ENCODE measurements around the gene EDIL3. TPM values are rescaled to one million over a fixed set of nuclear protein-coding genes. Genes with fewer than 3 reads are reported as not detected.

The EDIL3 gene
- 6.7 and 7.2 TPM in 2 replicates for total RNA-seq (2021)
- Bru-seq, nascent RNA, result percentile 39 among the genes with signal in this experiment
- BruChase-seq, experiment 1, labeled RNA remaining after a 2-hour chase, result percentile 36 among the genes with signal in this experiment
- BruChase-seq, experiment 2, labeled RNA remaining after a 6-hour chase, result percentile 31 among the genes with signal in this experiment
- long read RNA-seq, full-length matches to known transcripts, result 7 of 9 reads
- long read RNA-seq, partial matches to known transcripts, result 1 of 9 reads
- long read RNA-seq, other reads (novel, unspliced or antisense), result 1 of 9 reads

GRCh38 chr5:84384604-84385575 is at the start of gene EDIL3:
EDIL3 (minus strand) TSS chr5:84384880; CDS start chr5:84384374, 506 bp downstream.
- peak within 1 kb of the TSS; percentile 88 for H2AFZ ChIP-seq
- H3K27me3 ChIP-seq (ENCODE audit: insufficient read depth, low read depth), result no peaks in the 10 kb centered on the region
- no peaks in the 10 kb centered on the region for H3F3A ChIP-seq (ENCODE audit: insufficient read depth, low read depth)
- no peaks in the 10 kb centered on the region for H3K36me3 ChIP-seq (ENCODE audit: low read depth)
- no peaks in the 10 kb centered on the region for H4K20me1 ChIP-seq (ENCODE audit: insufficient read depth)
- peak in 1 of 2 experiments; percentile 9 for DNase-seq
- CTCF ChIA-PET, result no interaction called here
- POLR2A ChIA-PET (ENCODE audit: unreplicated experiment), result interaction anchor here (0.5 to 0.6 kb wide), 3 partner anchors 84 to 1823 kb away, joined by 3 to 5 read pairs (median 5); no protein-coding TSS in a partner anchor
- no peak for TF ChIP-seq EZH2 (IDR thresholded peaks at IDR 0.05; ENCODE audit: low read depth)
- no peak for TF ChIP-seq CTCF (conservative IDR thresholded peaks at IDR 0.05)
- H3K4me3 ChIP-seq, result peak within 1 kb of the TSS; percentile 76
- intact Hi-C loops (cut with micrococcal nuclease; ENCODE audit: unreplicated experiment), result loop anchor here (5.0 to 10.0 kb wide), 2 partner anchors 98 to 660 kb away; partner anchors contain the start of gene HAPLN1
- H3K4me2 ChIP-seq, result peak within 1 kb of the TSS; percentile 94
- 0 out of 2 replicates have a peak, but pooled peaks cover 6% of the 10 kb centered on the region for H3K4me1 ChIP-seq (replicated peaks; ENCODE audit: insufficient read depth)
- no peaks in the 10 kb centered on the region for H3K9me3 ChIP-seq (ENCODE audit: insufficient read depth, low read depth)
- no peaks in the 10 kb centered on the region for H3K79me2 ChIP-seq (ENCODE audit: low read depth)
- H3K27ac ChIP-seq, result no peak within 1 kb of the TSS
- 0 out of 2 replicates have a peak, but pooled peaks cover 4% of the 10 kb centered on the region for H3K9me2 ChIP-seq (ENCODE audit: insufficient read depth)
- BruUV-seq (replicated peaks), result no TSS peak

GRCh38 chr5:84433461-84433860 is 48.8 kb upstream of the EDIL3 start:
- peaks cover 15% of the 10 kb centered on the region for H3K9me3 ChIP-seq (ENCODE audit: insufficient read depth, low read depth)
- intact Hi-C loops (cut with micrococcal nuclease; ENCODE audit: unreplicated experiment), result no loop called here
- no peaks in the 10 kb centered on the region for H3K27me3 ChIP-seq (ENCODE audit: insufficient read depth, low read depth)
- H3K4me2 ChIP-seq, result no peak overlapping the region
- CTCF ChIA-PET, result no interaction called here
- TF ChIP-seq CTCF (conservative IDR thresholded peaks at IDR 0.05), result no peak
- no peak for TF ChIP-seq EZH2 (IDR thresholded peaks at IDR 0.05; ENCODE audit: low read depth)
- no peak overlapping the region for H3K27ac ChIP-seq
- no peaks in the 10 kb centered on the region; the same call in 1 of the 2 replicates for H3K9me2 ChIP-seq (ENCODE audit: insufficient read depth)
- no peak overlapping the region for H2AFZ ChIP-seq
- peaks cover 8% of the 10 kb centered on the region for H3F3A ChIP-seq (ENCODE audit: insufficient read depth, low read depth)
- no peak for DNase-seq
- peaks cover 45% of the 10 kb centered on the region for H3K4me1 ChIP-seq (replicated peaks; ENCODE audit: insufficient read depth)
- H3K79me2 ChIP-seq (ENCODE audit: low read depth), result no peaks in the 10 kb centered on the region
- no peak overlapping the region for H3K4me3 ChIP-seq
- POLR2A ChIA-PET (ENCODE audit: unreplicated experiment), result no interaction called here
- BruUV-seq (replicated peaks), result no TSS peak
- no peaks in the 10 kb centered on the region for H4K20me1 ChIP-seq (ENCODE audit: insufficient read depth)
- no peaks in the 10 kb centered on the region for H3K36me3 ChIP-seq (ENCODE audit: low read depth)
